HG02840 (cell line): ENCODE data around the gene TVP23B.
"Not testable (repeated sequence)": the region's sequence is repeated elsewhere in the genome, so short reads cannot be mapped to it uniquely, and the experiment has no call there.

Experiments
- ATAC-seq: cut with Tn5 transposase; IDR thresholded peaks from one replicate; pipeline ENCODE4 v1.9.1; 2021; ENCODE audit warnings: mild to moderate bottlenecking, moderate library complexity, moderate number of reproducible peaks; ENCODE audit not compliant: unreplicated experiment, low FRiP score

The TVP23B gene

DNA sequence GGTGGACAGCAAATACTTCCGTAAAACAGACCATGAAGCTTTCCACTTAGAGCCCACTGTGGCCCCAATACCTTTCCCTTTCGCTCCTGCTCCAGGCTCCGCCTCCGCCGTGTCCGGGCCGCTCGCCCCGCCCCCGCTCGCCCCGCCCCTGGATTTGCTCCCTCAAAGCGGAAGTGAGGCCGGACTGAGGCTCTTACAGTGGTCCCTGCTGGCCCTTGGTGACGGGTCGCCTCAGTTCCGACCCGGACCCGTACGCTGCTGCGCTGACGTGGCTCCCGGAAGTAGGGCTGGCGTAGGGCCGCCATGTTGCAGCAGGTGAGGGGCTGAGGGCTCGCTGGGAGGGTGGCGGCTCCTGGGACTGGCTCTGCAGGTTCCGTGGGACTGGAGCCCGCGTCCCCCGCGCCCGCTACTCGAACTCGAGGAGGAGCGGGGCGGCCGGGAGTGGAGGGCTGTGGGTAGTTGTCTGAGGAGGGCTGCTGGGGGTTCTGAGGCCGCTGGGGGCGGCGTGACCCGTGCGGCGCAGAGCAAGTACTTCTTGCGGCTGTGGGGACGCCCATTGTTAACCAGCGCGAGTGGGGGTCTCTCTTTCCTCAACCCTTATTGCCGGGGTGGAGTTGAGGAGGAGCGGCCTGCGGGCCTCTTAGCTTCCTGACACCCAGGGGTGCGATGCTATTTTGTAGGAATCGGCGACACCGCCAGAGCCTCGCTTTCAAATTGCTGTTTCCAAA is at the start of gene TVP23B:
TVP23B (plus strand) TSS at position 193 of the 728 bp plus-strand sequence; CDS start at position 304, 111 bp downstream.
- peak; percentile 98 for ATAC-seq

DNA sequence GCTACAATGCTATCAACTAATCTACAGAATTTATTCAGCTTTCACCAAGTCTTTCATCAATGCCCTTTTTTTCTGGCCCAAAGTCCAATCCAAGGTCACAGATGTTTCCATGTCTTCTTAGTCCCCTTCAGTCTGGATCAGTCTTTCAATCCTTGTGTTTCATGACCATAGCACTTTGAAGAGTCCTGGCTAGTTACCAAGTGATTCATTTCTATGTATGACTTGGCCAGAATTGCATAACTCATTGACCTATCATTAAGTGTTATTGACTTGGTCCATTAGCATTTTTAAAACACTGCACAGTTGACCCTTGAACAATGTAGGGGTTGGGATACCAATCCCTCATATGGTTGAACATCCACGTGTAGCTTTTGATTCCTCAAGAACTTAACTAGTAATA is 48.5 kb upstream of the TVP23B start:
- ATAC-seq, result not testable (repeated sequence)

DNA sequence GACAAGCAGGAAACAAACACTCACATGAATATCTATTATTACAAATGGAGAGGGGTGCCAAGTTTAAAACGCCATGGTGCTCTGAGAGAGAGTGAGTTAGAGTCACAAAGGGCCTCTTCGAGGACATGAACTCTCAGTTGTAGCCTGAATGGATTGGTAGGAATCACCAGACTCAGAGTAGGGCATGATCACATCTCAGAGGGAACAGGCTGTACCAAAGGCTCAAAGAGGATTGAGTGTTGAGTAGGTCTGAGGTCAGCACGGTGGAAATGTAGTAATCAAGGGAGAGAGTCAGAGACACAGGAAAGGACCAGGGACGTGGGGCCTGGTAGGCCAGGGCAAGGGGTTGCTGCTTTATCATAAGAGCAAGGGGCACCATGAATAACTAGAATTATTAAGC is 47.6 kb upstream of the TVP23B start:
- not testable (repeated sequence) for ATAC-seq

DNA sequence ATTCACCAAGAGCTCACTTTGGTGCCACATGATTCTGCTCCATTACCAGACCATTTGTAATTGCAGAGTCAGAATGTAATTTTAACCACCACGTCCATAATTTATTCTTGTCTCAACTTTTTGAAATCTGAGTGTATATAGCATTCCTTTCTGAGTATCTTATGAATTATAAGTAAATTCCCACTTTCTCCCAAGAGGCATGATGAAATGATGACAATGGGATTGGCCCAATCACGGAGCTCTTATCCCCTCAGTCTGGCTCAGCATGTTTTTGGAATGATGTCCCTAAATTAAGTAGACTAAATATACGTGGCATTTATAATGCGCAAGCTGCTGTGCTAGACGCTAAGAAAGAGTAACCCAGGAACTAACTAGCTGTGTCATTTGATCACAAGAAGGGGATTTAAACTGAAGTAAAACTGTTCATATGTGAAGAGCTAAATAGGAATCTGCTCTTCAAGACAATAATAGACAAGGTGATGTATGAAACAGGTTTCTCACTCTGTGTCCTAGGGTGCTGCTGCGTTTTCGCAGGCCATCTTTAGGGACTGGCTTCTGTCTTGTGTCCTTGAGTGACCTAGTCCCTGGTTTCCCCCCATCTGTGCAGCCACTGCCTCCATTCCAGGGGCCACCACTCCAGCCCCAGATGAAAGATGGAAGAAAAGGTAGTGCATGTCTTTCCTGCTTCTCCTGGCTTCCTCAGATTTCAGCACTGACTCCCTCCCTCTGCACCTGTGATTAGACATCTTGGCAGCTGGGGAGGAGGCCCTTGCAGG is 41.2 kb upstream of the TVP23B start:
- ATAC-seq, result not testable (repeated sequence)

DNA sequence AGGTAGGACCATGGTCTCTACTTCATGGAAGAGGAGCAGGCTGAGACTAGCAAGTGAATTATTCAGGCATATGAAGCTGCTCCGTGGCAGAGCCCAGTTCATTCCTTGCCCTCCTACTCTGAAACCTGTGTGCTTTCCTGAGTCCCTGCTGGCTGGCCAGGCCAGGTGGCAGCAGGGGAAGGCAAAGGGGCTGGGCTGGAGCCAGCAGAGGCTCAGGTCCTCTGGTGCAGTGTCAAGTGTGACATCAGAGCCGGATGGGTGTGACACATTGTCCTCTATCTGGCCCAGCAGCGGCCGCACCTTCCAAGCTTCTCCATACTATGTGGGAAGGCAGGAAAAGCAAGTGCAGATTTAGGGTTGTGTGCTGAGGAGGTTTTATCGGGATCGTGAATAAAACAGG is 39.8 kb upstream of the TVP23B start:
- ATAC-seq, result not testable (repeated sequence)

DNA sequence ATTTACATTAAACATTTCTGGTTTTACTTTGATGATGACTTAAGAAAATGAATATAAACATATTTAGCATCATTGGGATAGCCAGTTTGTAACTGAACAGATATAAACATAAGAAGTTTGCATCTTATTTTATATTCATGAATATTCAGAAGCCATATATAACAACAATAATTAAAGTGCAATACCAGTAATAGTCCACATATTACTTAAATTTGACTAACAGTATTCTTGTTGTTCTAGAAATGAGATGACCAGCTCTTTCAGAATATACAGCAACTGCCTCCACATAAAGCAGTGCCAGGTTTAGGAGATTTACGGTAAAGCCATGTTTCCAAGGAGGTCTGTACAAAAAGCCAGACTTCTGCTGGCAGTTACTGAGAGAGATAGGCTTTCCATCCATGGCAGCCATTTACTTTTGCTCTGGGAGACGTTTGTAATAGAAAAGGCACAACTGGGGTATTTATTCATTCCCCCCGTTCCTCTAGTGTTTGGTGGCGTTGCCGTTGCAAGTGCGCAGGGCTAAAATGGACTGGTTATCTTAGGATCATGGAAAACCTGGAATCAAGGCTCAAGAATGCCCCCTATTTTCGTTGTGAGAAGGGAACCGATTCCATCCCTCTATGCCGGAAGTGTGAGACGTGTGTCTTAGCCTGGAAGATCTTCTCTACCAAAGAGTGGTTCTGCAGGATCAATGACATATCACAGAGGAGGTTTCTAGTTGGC is 37.1 kb upstream of the TVP23B start, which contains the start of gene FBXW10:
FBXW10 (plus strand) TSS at position 356 of the 723 bp plus-strand sequence; CDS start at position 547, 191 bp downstream.
- not testable (repeated sequence) for ATAC-seq

DNA sequence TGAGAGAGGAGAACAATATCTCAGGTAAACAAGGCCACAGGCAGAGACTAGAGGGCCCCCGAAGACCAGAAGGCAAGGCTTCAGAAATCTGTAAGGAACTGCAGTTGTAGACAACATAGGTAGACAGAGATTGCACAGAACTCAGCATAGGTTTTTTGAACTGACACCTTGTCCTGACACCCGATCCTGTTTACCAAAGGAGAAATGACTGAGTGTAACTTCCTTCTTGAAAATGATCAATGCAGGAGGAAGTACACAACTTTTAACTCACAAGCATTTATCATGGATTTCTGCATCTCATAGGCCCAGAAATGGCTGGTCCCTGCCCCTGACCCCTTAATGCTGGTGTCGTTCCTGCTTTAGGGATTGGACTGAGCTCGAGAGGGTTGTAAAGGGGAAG is 36.3 kb upstream of the TVP23B start:
- ATAC-seq, result not testable (repeated sequence)

DNA sequence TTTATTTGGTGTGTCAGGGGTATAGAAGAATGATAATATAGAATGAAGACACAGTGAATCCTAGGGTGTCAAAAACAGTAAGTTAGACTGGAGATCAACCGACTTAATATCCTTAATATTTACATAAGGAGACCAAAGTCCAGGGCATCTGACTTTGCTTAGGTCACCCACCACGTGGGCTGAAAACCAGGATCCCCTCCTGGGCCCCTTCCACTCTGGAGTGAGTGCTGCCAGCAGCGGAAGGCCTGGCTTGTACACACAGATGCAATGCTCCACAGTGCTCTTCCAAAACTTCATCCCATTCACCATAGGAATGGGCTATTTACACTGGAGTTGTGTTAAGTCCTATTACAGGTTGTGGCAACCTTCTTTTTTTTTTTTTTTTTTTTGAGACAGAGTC is 34.4 kb upstream of the TVP23B start:
- not testable (repeated sequence) for ATAC-seq

DNA sequence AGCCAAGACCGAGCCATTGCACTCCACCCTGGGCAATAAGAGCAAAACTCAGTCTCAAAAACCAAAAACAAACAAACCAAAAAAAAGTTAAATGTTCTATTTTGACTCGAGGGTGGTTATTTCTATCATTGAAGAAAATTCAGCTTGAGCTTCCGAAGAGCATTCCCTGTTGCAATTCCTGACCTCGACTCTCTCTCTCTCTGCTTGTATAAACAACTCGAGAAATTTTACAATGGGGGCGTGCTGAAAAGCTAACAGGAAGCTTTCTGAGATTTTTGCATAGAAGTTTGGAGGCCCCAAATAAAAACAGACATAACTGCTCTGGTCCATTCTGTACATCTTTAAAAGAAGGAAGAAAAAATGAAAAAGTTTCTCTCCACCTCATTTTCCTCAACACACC is 33.5 kb upstream of the TVP23B start:
- ATAC-seq, result not testable (repeated sequence)

DNA sequence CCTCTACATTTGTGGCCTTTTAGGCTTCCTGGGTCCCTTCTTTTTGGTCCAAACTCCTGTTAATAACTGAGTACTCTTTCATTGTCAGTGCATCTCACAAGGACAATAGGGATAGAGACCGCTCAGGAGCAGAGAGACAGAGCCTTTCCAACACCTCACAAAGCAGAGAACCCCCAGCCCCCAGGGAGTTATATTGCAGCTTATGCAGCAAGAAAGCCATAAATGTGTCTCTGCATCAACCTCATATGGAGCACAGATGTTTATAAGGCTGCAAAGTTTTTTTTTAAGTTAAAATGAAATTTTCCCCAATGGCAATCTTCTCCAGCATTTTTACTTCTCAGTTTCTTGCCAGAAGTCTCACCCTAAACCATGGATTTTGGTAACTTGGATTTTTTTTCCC is 30.7 kb upstream of the TVP23B start:
- not testable (repeated sequence) for ATAC-seq

DNA sequence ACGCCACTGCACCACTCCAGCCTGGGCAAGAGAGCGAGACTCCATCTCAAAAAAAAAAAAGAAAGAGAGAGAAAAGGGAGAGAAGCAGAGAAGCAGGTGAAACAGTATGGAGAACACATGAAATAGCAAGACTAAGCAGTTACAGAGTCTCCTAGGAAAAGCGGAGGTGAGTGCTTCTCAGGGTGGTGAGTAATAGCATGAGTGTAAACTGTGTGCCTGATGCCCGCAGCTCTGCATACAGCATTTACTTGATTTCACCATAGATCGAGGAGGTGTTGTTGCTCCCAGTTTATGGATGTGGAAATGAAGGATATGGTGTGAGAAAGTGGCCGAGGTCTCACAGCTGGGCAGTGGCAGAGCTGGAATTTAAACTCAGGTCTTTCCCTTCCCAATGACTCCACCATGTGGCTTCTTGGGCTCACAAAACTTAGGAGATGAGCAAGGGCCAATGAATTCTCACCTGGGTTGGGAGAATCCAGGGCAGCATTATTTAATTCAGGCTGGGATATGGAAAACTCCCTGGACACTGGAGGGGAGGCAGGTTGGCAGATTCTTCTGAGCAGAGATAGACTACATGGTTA is 27.1 kb upstream of the TVP23B start:
- not testable (repeated sequence) for ATAC-seq

DNA sequence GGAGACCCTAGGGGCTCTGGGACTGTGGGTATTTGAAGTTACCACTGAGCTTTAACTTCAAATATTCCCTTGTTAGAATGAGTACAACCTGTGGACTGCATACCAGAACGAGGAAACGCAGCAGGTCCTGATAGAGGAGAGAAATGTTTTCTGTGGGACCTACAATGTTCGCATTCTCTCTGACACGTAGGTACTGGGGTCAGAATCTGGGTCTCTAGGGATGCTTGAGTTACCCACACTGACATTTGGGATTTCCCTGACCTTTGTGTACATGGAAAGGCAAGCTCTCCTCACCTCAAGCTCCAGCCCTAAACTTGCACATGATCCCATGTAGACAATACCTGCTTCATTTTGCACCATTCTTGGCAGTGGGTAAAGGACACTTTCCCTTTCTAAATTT is 25.0 kb upstream of the TVP23B start:
- ATAC-seq, result not testable (repeated sequence)

DNA sequence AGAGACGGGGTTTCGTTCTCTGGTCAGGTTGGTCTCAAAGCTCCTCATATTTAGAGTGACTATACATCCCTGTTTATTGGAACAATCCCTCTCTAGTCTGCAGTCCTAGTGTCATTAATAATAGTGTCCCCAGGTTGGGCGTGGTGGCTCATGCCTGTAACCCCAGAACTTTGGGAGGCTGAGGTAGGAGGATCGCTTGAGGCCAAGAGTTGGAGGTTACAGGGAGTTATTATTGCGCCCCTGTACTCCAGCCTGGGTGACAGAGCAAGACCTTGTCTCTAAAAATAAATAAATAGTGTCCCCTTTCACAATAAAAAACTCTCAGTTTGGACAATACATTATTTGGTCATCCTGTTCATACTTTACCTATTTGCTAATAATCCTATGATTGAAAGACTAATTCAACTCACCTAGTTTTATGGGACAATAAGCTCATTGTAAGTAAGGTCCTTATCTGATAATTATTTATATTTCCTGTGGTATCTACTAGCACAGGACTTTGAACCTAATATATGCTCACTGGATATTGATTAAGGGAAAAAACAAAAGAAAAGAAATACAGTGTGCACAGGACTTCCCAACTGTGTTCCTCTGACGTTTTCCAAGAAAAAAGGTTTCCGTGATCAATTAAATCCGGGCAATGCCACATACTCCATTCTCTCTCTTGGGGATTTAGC is 23.5 kb upstream of the TVP23B start:
- not testable (repeated sequence) for ATAC-seq

DNA sequence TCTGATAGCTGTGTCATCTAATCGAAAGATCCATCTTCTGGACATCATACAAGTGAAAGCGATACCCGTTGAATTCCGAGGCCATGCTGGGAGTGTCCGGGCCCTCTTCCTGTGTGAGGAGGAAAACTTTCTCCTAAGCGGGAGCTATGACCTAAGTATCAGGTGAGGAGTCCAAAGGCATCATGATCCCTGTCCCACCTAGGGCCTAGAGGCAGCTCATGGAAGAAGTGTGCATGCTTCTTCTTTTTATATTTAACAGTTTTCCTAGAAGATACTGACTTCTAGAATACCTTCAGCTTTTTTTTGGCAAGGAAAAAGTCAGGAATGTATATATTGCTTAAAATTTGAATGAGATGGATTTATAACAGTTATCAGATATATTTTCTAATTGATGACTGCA is 22.6 kb upstream of the TVP23B start:
- ATAC-seq, result not testable (repeated sequence)

DNA sequence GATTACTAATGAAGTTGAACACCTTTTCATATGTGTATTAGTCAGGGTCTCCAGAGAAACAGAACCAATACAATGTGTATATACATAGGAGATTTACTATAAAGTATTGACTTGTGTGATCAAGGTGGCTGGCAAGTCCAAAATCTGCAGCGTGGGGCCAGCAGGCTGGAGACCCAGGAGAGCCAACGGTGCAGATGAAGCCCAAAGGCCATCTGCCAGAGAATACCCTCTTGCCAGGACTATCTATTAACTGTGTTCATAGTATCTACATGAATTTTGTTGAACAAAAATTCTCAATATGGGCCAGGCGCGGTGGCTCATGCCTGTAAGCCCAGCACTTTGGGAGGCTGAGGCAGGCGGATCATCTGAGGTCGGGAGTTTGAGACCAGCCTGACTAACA is 20.8 kb upstream of the TVP23B start:
- ATAC-seq, result not testable (repeated sequence)

DNA sequence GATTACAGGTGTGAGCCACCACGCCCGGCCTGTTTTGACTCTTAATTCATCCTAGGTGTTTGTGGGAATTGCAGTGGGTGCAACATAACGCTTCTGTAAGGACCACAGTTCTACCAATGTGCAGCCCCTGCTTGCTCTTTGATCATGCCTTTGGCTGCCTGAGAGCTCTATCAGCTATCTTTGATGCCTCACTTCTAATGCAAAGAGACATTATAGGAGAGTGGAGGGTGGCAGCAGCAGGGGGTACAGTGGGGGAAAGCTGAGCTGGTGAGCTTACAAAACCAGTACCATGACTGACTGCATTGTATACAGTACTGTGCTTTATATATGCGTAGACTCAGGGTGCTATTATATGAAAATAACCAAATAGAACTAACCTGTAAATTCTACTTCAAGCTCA is 10.4 kb upstream of the TVP23B start:
- ATAC-seq, result not testable (repeated sequence)

DNA sequence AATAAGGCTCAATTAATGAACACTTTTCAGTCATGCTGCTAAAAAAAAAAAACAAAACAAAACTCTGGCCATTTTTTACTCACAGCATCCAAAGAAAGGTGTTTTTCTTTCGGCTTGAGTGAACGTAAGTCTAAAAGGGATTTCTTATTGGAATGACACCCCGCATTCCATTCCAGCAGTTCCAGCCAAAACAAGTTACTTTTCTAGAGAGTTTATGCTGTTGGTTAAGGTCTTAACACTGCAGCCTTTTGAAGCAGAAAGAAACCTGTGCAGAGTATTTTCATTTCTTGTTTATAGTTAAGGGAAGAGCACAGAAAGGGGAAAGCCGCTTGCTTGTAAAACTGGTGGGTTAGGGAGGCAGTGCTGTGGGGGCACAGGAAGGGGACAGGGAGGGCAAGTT is 9.9 kb upstream of the TVP23B start:
- not testable (repeated sequence) for ATAC-seq

DNA sequence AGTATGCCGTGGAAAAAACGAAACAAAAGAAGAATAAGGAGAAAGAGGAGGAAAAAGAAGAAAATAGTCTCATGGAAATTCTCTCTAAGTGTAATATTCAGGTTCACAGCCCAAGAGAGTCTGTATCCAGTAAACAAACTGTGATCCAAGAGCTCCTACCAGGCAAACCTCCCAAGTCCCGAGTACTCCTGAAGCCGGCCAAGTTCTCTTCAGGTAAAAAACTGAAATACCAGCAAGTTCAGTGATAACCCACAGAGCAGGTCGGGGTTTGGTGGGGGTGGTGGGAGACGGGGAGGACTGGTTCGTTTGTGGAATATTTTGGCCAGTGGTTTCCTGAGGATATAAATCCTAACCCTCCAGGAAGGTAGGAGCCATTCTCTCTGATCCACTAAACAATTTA is 8.5 kb upstream of the TVP23B start:
- ATAC-seq, result no peak

DNA sequence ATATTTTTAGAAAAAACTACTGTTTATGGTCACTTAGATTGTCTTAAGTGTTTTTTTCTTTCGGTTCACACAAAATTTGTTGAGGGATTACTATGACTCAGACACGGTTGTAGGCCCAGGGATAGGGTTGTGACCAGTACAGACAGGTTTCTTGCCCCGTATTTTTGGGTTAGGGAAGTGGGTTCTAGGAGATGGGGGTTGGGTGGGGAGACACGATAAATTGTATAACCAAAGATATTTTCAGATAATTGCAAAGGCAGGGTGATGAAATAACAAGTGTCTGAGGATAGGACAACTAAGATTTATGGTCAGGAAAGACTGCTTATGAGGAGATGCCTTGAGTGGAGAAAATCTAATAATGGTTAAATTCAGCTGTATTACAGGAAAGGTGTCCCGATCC is 822 bp downstream of the TVP23B start:
- ATAC-seq, result not testable (repeated sequence)

DNA sequence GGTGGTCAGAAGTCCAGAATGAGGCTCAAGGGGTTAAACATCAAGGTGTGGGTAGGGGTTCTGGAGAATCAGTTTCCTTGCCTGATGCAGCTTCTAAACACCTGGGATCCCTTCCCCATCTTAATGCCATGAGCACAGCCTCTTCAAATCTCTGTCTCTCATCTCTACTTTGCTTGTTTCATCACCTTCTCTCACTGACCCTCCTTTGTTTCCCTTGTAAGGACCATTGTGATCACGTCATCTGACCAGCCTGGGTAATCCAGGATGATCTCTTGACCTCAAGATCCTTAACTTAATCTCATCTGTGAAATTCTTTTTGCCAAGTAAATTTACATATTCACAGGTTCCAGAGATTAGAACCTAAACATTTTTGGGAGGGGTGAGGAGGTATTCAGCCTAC is 5.0 kb downstream of the TVP23B start:
- ATAC-seq, result not testable (repeated sequence)
